Measurements from ENCODE around the gene C10orf90.

- TF ChIP-seq POLR2A (IDR thresholded peaks at IDR 0.05; ENCODE audit: low read depth) (no peak), CTCF (IDR thresholded peaks at IDR 0.05) (no peak), POLR2AphosphoS5 (IDR thresholded peaks at IDR 0.05) (no peak)
Observed at GRCh38 chr10:126569513-126570244, 100.8 kb downstream of the C10orf90 start.
